ENCODE data around the gene TMPRSS12.
"Not testable (repeated sequence)": the region's sequence is repeated elsewhere in the genome, so short reads cannot be mapped to it uniquely, and the experiment has no call there.

TMPRSS12 gene

GRCh38 chr12:50855679-50856078 lies 13.0 kb downstream of the TMPRSS12 start:
- not testable (repeated sequence) for FAIRE-seq; DNase-seq (ENCODE audit: insufficient read length, low spot score)

- DNase-seq (ENCODE audit: insufficient read length, low spot score) = no peak
- no peak for FAIRE-seq
Observed at GRCh38 chr12:50859621-50860310, 17.0 kb downstream of the TMPRSS12 start.

GRCh38 chr12:50862316-50862715 lies 19.6 kb downstream of the TMPRSS12 start:
- DNase-seq (ENCODE audit: insufficient read length, low spot score) = no peak
- no peak for FAIRE-seq

- FAIRE-seq (no peak), DNase-seq (ENCODE audit: insufficient read length, low spot score) (no peak)
Observed at GRCh38 chr12:50865266-50865665, 22.5 kb downstream of the TMPRSS12 start.

- DNase-seq (ENCODE audit: insufficient read length, low spot score); FAIRE-seq: not testable (repeated sequence)
Observed at GRCh38 chr12:50868881-50869280, 26.2 kb downstream of the TMPRSS12 start.

GRCh38 chr12:50882563-50882962 lies 39.8 kb downstream of the TMPRSS12 start:
- DNase-seq (ENCODE audit: insufficient read length, low spot score) = no peak
- FAIRE-seq = no peak

- no peak for FAIRE-seq
- DNase-seq (ENCODE audit: insufficient read length, low spot score) = no peak
Observed at GRCh38 chr12:50887191-50887590, 44.5 kb downstream of the TMPRSS12 start.

GRCh38 chr12:50888666-50889065 lies 45.9 kb downstream of the TMPRSS12 start:
- no peak for FAIRE-seq

GRCh38 chr12:50894241-50894640 lies 51.5 kb downstream of the TMPRSS12 start:
- FAIRE-seq = no peak
- no peak for DNase-seq (ENCODE audit: insufficient read length, low spot score)

More at GRCh38 chr12:50888666-50889065, 45.9 kb downstream of the TMPRSS12 start:
- no peak for DNase-seq (ENCODE audit: insufficient read length, low spot score)

GRCh38 chr12:50901685-50902113 lies 59.0 kb downstream of the TMPRSS12 start:
- FAIRE-seq (no peak), DNase-seq (ENCODE audit: insufficient read length, low spot score) (no peak)

GRCh38 chr12:50908479-50908878 lies 65.8 kb downstream of the TMPRSS12 start:
- DNase-seq (ENCODE audit: insufficient read length, low spot score); FAIRE-seq: not testable (repeated sequence)

- DNase-seq (ENCODE audit: insufficient read length, low spot score); FAIRE-seq: not testable (repeated sequence)
Observed at GRCh38 chr12:50912361-50912760, 69.6 kb downstream of the TMPRSS12 start.

GRCh38 chr12:50913224-50913623 lies 70.5 kb downstream of the TMPRSS12 start:
- DNase-seq (ENCODE audit: insufficient read length, low spot score) = no peak
- FAIRE-seq = no peak

- DNase-seq (ENCODE audit: insufficient read length, low spot score) (no peak), FAIRE-seq (no peak)
Observed at GRCh38 chr12:50914872-50915484, 72.3 kb downstream of the TMPRSS12 start.

- DNase-seq (ENCODE audit: insufficient read length, low spot score) (no peak), FAIRE-seq (no peak)
Observed at GRCh38 chr12:50916292-50916691, 73.6 kb downstream of the TMPRSS12 start.

GRCh38 chr12:50918584-50919316 lies 76.0 kb downstream of the TMPRSS12 start:
- peak; percentile 92 for FAIRE-seq
- no peak for DNase-seq (ENCODE audit: insufficient read length, low spot score)

GRCh38 chr12:50922820-50923219 lies 80.1 kb downstream of the TMPRSS12 start:
- no peak for DNase-seq (ENCODE audit: insufficient read length, low spot score)
- no peak for FAIRE-seq

GRCh38 chr12:50923361-50924130 lies 80.8 kb downstream of the TMPRSS12 start:
- FAIRE-seq = peak; percentile 39
- no peak for DNase-seq (ENCODE audit: insufficient read length, low spot score)

GRCh38 chr12:50924131-50924438 lies 81.4 kb downstream of the TMPRSS12 start:
- DNase-seq (ENCODE audit: insufficient read length, low spot score) (no peak), FAIRE-seq (peak; percentile 83)

GRCh38 chr12:50924439-50925341 lies 82.0 kb downstream of the TMPRSS12 start:
- FAIRE-seq (peak; percentile 71), DNase-seq (ENCODE audit: insufficient read length, low spot score) (peak; percentile 50)

Data from GM19239 (cell line).